Pancreas (tissue), 10 donors: ENCODE results near the gene DGKG. TPM values are rescaled to one million over a fixed set of nuclear protein-coding genes. Genes with fewer than 3 reads are reported as not detected.

Experiments
- ATAC-seq, 4 donors: fragments of 200-7000 bp; cut with Tn5 transposase; one replicate each; pipeline versions ENCODE4 v1.8.0 to v1.9.1; 2020; ENCODE audit warnings: mild to moderate bottlenecking in 4 of 4, moderate library complexity in 4 of 4
- DNase-seq, 6 donors: peaks; one replicate each; pipeline ENCODE4 v3.0.0-alpha.2; 2020
- FAIRE-seq: peaks from 2 replicates; lab custom pipeline; 2012; peaks lifted over from hg19 to GRCh38; lab: Jason Lieb, UNC
- H3K27ac ChIP-seq, 4 donors: fragments of 200-600 bp; sonication (generic); 1 replicate in 3 of 4; 2 replicates in 1 of 4; pipeline versions ENCODE4 v1.5.0 to v1.8.0; 2020
- H3K27me3 ChIP-seq, 4 donors: fragments of 200-600 bp; one replicate each; pipeline ENCODE4 v1.8.0; 2021
- H3K36me3 ChIP-seq, 3 donors: fragments of 200-600 bp; sonication (generic) in 1 of 3; one replicate each; pipeline versions ENCODE4 v1.5.0 to v1.8.0; 2020 to 2021
- H3K4me1 ChIP-seq, 3 donors: fragments of 200-600 bp; one replicate each; pipeline ENCODE4 v1.8.0; 2021
- H3K4me3 ChIP-seq, 4 donors: fragments of 200-600 bp; sonication (generic) in 2 of 4; one replicate each; pipeline versions ENCODE4 v1.5.0 to v1.8.0; 2020 to 2021
- H3K9me3 ChIP-seq, 4 donors: fragments of 200-600 bp; one replicate each; pipeline ENCODE4 v1.8.0; 2021
- WGBS, 2 donors: extraction: QIAGEN DNeasy Blood & Tissue Kit; methylation state at CpG; one replicate each; pipeline ENCODE4 v1.1.7; 2013; 5-methylcytosine and 5-hydroxymethylcytosine counted together
- intact Hi-C, 3 donors: fragments of 100-400 bp; cut with DNase I; formaldehyde crosslinking; loops; one replicate each; pipeline versions ENCODE4 v1.11.1 to v1.14.2; 2022
- polyA plus RNA-seq, 2 donors: library from polyadenylated mRNA; stranded (reverse); fragments of 200-250 nt; gene quantifications; one replicate each; pipeline ENCODE4 v1.2.3, GENCODE V29; 2013
- total RNA-seq, 6 donors: library from RNA; stranded (reverse); fragmentation: NEBNext Ultra II Directional in 4 of 6; extraction: Animal tissue kit (Norgen Biotek cat#: 25700) in 4 of 6; gene quantifications; one replicate each; pipeline versions ENCODE4 v1.2.1 to v1.2.4, GENCODE V29; 2021 to 2023
- TF ChIP-seq, protein P1 (sequence below), 4 donors: fragments of 200-600 bp; sonication (generic) in 3 of 4; IDR thresholded peaks; one replicate each; pipeline versions ENCODE4 v1.5.0 to v1.8.0; 2021; ENCODE audit warnings: antibody characterized with exemption in 4 of 4
- donor health status: healthy with polysubstance abuse.
- donor health status: DM: no; HTN: no; CAD: no; lungs with moderate emphysema.
- donor health status: DM: no; HTN: no; CAD: no.
- donor health status: control.
- donor health status: control.
- donor health status: Bipolar disorder and iron deficiency.
- donor health status: DM: yes; HTN: yes; CAD: no.
- donor health status: DM: no; HTN: no; CAD: no.
- donor health status: DM: no; HTN: no; CAD: no.
- donor health status: DM: yes; HTN: yes; CAD: no.

The DGKG gene
- total and polyA plus RNA-seq, 8 donors: 0.16 to 2.0 (median 0.88) TPM

- H3K4me1 ChIP-seq: no peaks in the 10 kb centered on the region
- 66 to 72% methylated on average over 3 of the region's 3 CpGs for WGBS, 2 donors
- H3K4me3 ChIP-seq: no peak overlapping the region
- intact Hi-C loops: no loop called here
- ATAC-seq (no peak), DNase-seq (no peak), FAIRE-seq (no peak)
- H3K27me3 ChIP-seq: no peaks in the 10 kb centered on the region
- H3K9me3 ChIP-seq: no peaks in the 10 kb centered on the region
- H3K36me3 ChIP-seq: no peaks in the 10 kb centered on the region
- H3K27ac ChIP-seq: no peak overlapping the region
- TF ChIP-seq, protein P1, sequence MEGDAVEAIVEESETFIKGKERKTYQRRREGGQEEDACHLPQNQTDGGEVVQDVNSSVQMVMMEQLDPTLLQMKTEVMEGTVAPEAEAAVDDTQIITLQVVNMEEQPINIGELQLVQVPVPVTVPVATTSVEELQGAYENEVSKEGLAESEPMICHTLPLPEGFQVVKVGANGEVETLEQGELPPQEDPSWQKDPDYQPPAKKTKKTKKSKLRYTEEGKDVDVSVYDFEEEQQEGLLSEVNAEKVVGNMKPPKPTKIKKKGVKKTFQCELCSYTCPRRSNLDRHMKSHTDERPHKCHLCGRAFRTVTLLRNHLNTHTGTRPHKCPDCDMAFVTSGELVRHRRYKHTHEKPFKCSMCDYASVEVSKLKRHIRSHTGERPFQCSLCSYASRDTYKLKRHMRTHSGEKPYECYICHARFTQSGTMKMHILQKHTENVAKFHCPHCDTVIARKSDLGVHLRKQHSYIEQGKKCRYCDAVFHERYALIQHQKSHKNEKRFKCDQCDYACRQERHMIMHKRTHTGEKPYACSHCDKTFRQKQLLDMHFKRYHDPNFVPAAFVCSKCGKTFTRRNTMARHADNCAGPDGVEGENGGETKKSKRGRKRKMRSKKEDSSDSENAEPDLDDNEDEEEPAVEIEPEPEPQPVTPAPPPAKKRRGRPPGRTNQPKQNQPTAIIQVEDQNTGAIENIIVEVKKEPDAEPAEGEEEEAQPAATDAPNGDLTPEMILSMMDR (IDR thresholded peaks at IDR 0.05): no peak
Measured at GRCh38 chr3:186368176-186368575, 6.1 kb upstream of the DGKG start.

- WGBS, 2 donors: 72 to 83% methylated on average over 8 of the region's 8 CpGs
- FAIRE-seq (no peak), DNase-seq (no peak), ATAC-seq (no peak)
- no peak overlapping the region for H3K4me3 ChIP-seq
- intact Hi-C loops: no loop called here
- H3K36me3 ChIP-seq: no peaks in the 10 kb centered on the region
- no peak overlapping the region for H3K27ac ChIP-seq
- H3K9me3 ChIP-seq: no peaks in the 10 kb centered on the region
- no peaks in the 10 kb centered on the region for H3K4me1 ChIP-seq
- TF ChIP-seq, protein P1 (IDR thresholded peaks at IDR 0.05): no peak
- H3K27me3 ChIP-seq: no peaks in the 10 kb centered on the region
Measured at GRCh38 chr3:186367631-186368030, 5.6 kb upstream of the DGKG start.

GRCh38 chr3:186366206-186366605 lies 4.2 kb upstream of the DGKG start:
- H3K27me3 ChIP-seq: no peaks in the 10 kb centered on the region
- intact Hi-C loops: no loop called here
- no peak for DNase-seq
- ATAC-seq: peak in 1 of 4 donors; percentile 41
- FAIRE-seq: no peak
- 39 to 46% methylated on average over 1 of the region's 1 CpG for WGBS, 2 donors
- H3K27ac ChIP-seq: no peak overlapping the region
- TF ChIP-seq, protein P1 (IDR thresholded peaks at IDR 0.05): no peak
- H3K9me3 ChIP-seq: no peaks in the 10 kb centered on the region
- no peaks in the 10 kb centered on the region for H3K36me3 ChIP-seq
- H3K4me3 ChIP-seq: no peak overlapping the region
- peaks cover 0 to 7% (median 3%) of the 10 kb centered on the region in 3 donors for H3K4me1 ChIP-seq

- DNase-seq: peak in 1 of 6 donors; percentile 14
- Histone ChIP-seq H3K4me3 (no peak overlapping the region), H3K4me1 (peaks cover 0 to 7% (median 3%) of the 10 kb centered on the region in 3 donors), H3K27me3 (no peaks in the 10 kb centered on the region), H3K36me3 (no peaks in the 10 kb centered on the region), H3K9me3 (no peaks in the 10 kb centered on the region), H3K27ac (no peak overlapping the region)
- intact Hi-C loops: no loop called here
- TF ChIP-seq, protein P1 (IDR thresholded peaks at IDR 0.05): no peak
- 73 to 74% methylated on average over 11 of the region's 11 CpGs for WGBS, 2 donors
- peak in 1 of 4 donors; percentile 27 for ATAC-seq
- FAIRE-seq: no peak
Measured at GRCh38 chr3:186365202-186365974, 3.4 kb upstream of the DGKG start.

GRCh38 chr3:186362988-186363387 lies 954 bp upstream of the DGKG start:
- TF ChIP-seq, protein P1 (IDR thresholded peaks at IDR 0.05): no peak
- intact Hi-C loops: no loop called here
- ATAC-seq (no peak), DNase-seq (no peak), FAIRE-seq (no peak)
- Histone ChIP-seq H3K4me3 (no peak overlapping the region), H3K4me1 (peaks cover 0 to 7% (median 3%) of the 10 kb centered on the region in 3 donors), H3K27ac (no peak overlapping the region), H3K36me3 (no peaks in the 10 kb centered on the region), H3K27me3 (no peaks in the 10 kb centered on the region), H3K9me3 (no peaks in the 10 kb centered on the region)
- 56 to 67% methylated on average over 10 of the region's 10 CpGs for WGBS, 2 donors
